NCI-H128 (cell line): Measurements from ENCODE around the gene S100A6.

Experiments used
- DNase-seq: peaks from one replicate; lab custom pipeline; 2025; ENCODE audit not compliant: unreplicated experiment; lab: John Stamatoyannopoulos, UW

Gene S100A6

DNA sequence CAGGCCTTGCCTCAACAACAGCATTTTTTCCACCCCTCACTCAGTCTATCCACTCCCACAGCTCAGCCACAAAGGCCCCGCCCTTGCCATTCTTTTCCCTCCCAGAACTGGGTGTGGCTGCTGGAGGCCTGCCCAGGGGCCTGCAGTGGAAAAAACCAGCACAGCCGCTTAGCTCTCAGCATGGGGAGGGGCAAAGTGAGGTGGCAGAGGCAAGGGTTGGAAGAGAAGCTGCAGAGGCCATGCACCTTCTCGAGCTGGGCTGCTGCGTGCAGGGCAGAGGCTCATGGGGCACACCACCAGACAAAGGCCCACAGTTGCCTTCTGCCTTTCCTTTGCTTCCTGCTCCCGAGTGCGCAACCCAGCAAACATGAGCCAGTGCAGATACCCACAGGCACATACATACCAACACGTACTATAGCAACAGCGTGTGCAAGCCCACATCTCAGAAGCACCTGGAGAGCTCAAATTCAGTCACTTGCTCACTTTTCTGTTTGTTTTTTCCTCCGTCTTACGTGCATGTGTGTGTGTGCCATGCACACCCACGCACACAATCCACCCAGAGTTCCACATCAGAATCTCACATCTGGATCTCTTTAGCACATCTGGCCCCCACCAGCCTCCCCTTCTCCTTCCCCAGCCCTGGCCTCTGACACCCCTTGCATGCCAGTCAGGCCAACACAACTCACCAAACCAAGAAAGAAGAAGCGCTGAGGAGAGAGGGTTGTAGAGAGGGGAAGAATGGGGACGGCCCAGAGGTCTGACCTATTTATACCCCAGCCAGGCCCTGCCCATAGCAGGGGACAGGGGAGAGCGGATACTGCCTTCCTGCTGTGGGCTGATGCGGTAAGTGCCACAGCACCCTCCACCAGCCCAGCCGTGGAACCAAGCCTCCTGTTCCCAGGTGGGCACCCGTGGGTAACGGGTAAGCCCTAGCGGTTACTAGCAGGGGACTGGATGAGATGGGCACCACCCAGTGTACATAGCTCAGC is 9.6 kb upstream of the S100A6 start, which contains the start of gene S100A4:
TSS of gene S100A4 (minus strand) at position 740 of the 989 bp plus-strand sequence. CDS start 1,012 bp downstream, outside the sequence.
- peak; percentile 89 for DNase-seq

DNA sequence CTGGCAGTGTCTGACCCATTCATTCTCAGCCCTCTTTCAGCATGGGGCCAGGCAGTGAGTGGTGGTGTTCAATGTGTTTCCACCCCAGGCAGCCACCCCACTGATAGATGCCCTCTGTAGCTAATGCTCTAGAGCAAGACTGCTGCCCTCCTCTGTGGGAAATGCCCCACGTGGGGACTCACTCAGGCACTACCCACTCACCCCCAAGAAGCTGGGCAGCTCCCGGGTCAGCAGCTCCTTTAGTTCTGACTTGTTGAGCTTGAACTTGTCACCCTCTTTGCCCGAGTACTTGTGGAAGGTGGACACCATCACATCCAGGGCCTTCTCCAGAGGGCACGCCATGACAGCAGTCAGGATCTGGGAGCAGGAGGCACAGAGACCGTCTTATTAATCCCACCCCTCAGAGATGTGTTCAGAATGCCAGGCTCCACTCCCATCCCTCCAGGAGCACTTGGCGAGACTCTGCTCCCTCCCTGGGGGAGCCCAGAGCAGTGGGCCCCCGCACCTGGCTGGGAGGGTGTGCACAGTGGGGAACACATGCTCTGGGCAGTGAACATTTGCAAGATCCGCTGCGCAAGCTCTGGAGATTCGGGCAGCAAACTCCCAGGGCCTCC is 8.8 kb upstream of the S100A6 start:
- no peak for DNase-seq

DNA sequence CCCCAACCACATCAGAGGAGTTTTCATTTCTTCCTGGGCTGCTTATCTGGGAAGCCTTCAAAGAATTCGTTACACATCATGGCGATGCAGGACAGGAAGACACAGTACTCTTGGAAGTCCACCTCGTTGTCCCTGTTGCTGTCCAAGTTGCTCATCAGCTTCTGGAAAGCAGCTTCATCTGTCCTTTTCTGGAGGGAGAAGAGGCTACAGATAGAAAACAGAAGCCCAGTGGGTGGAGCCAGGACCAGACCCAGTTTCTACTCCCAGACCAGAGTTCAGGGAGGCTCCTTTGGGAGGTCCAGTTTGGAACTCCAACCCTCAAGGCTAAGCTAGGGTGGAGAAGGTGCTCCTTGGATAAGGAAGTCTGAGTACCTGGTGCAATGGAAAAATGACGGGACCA is 7.9 kb upstream of the S100A6 start:
- DNase-seq: no peak

DNA sequence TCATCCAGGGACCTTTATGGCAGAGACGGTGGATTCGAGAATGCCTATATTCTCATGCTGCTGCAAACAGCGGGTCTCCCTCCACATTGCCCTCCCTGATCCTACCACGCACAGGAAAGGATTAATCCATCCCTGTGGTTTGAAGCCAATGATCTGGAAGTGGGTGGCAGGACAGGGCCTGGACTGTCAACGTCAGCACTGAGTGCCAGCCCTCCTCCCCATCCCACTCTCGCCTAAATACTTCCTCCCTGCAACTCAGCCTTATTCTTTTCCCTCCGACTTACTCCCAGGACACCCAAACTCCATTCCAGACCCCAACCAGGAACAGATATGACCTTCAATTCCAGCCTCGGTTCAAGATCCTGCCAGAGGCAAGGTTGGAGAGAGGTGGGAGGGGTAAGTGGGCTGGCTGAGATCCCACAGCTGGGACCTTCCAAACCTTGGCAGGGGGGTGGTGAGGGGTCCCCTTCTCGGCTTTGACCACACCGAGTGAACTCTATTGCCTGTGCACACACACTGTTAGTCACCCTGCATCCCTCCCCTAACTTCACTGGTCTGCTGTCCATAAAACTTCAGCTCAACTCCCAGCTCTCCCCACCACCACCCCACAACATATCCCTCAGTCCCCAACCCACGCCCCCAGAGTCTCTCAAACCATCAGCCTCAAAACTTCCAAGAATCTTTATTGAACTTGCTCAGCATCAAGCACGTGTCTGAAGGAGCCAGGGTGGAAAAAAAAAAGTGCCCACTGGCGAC is 7.3 kb upstream of the S100A6 start:
- DNase-seq: no peak

DNA sequence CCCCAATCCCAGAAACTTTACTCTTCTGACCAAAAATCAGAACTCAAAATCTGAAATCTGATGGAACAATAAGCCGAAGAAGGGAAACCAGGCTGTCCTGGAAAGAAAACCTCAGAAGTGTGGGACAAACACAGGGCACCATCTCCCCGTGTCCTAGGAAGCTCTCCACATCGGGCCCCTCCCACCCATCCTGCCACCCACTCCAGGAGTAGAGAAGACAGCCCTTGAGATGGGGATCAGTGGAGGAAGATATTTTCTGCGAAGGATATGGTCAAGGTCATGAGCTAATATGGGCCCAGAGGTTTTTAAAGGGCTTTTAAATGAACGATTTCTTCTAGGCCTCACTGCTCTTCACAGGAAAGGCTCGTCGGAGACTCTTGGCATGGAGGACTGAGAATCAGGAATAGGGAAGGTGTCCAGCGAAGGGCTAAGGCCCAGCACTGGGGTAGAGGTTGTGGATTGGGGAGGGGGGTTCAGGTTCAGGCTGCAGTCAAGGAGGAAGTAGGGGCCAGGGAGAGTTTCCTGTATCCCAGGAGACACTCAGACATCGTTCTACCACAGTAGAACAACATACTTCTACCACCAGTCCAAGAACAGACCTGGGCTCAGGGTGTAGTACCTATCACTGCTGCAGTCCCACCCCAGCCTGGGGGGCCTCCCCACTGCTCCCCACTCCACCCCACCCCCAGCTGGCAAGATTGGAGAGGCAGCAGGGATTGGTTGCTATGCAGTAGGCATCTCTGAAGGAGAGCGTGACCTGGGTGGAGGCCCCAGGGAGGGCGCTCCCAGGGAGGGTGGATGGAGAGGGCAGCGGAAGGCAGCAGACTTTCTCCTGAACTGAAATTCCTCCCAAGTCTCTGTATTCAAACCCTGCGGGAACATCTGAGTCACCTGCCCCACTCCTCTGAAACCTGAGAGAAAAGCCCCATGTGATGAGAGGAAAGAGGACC is 6.1 kb upstream of the S100A6 start:
- DNase-seq: no peak

DNA sequence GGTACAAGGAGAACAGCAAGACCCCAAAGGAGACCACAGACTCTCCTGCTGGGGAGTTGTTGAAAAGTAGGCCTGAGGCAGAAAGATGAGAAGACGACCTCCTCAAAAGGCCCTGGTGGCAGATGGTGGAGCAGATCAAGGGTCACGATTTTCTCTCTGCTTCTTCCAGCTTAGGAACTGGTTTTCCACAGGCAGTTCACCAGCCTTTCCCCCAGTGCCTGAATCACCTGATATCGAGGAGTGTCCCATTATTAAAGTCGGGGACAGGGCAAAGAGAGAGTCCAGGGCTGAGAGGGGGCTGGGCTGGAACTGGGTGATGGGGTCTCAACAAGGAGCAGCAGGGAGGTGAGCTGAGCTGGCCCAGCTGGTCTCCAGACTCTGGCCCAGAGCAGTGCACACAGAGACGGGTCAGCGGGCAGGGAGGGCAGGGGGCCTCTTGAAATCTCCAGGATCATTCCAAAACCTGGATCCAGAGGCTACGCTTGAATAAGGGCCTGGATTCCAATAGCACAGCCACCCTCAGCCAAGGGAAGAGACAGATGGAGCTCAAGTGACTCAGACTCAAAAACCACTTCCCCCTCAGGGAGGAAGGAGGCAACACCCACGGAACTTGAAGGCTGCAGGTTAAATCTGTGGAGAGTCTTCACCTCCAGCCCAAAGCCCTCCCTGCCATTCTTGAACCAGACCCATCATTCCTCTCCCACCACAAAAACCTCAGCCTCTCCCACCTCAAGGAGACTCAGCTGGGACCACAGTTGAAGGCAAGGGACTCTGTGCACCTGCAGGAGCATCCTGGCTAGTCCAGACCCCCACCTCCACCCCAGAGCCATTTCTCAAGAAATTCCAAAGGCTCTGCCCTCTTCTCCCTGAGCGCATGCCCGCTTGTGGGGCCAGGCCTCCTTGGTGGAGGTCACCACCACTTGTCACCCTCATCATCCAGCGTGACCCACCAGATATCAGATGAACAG is 4.9 kb upstream of the S100A6 start, which contains the start of gene S100A5:
TSS of gene S100A5 (minus strand) at position 541 of the 968 bp plus-strand sequence. CDS start 743 bp downstream, outside the sequence.
- DNase-seq: no peak

DNA sequence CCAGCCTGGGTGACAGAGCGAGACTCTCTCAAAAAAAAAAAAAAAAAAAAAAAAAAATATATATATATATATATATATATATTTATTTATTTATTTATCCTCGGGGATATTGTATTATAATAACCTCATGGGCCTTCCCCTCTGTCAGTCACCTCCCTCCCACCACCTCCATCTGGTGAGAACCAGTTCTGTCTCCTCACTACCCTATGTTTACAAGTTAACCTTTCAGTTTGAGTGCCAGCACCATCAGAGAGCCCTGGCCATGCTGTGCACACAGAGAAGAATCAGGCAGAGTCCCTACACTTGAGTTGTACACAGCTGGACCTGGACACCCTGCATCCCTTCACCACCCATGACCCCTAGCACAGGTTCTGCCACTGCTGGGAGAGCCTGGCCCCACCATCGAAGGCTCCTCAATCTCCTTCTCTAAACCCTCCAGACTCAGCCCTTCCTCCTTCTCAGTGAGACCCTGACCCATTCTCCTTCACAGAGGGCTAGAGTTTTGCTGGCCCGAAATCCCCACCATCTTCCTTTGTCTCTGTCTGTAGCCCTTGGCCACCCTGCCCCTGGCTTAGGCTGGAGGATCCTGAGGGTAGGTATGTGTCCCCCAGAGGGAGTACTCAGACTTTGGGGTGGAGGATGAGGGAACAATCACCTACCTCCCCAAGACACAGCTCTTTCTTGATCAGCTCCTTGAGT is 3.8 kb upstream of the S100A6 start:
- no peak for DNase-seq

DNA sequence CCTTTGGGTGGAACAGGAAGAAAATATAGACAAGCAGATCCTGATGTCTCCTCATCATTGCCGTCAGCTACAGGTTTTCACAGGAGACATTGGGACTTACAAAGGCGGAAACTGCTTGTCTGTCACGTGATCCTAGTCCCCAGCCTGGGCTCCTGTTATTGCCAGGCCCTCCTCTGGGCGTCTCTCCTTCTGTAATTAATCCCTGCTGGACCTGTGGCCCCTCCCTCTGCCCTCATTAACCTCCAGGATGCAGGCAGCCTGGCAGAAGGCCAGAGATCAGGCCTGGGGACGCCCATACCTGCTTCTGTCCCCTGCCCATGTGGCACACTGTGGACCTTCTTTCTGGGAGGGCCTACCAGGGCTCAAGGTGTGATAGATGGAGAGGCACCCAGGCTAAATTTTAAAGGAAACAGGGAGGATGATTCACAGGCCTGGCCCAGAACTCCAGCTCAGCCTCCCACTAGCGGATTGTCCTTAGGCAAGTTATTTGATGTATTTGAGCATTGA is 2.6 kb upstream of the S100A6 start:
- DNase-seq: no peak

DNA sequence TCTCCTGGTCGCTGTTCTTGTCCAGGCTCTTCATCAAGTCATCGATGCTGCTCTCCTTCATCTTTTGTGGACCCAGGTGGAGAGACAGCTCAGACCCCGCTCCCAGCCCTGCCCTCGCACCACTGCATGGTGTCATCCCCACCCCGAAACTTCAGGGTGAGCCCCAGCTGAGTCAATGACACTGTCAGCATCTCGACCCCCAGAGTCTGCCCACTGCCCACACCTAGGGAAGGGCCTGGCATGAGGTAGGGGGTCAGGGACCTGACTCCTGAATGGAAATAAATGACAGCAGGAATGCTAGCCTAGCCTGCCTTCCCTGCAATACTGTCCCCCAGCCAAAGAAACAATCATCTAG is 1.6 kb upstream of the S100A6 start:
- DNase-seq: no peak

DNA sequence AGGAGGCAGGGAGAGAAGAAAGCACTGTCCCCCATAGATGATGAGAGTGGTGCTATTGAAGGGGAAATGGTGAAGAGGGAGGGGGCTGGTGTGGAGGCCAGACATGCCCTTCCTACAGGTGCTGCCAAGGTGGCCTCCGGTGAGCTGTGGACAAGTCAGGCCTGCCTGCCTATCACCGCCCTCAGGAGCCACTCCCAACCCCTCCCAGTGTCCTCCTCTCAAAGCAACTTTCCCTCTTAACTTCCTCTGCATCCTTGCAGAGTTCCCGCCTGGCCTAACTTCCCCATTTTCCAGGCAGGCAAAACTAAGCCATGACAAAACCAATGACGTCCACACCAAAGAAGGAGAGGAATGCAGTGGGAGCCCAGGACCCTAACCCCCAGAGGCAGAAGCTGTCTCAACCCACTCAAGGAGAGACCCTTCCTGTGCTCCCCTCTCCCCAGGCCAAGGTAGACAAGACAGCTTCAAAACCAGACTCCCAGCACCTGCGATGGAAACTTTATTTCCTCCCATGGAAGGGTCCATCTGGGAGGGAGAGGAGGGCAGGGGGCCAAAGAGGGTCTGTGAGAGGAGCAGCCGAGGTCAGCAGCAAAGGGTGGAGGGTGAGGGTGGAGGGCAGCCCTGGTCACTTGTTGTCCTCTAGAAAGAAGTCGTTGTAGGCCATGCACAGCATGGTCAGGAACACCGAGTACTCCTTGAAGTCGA is 1.0 kb upstream of the S100A6 start:
- DNase-seq: no peak

DNA sequence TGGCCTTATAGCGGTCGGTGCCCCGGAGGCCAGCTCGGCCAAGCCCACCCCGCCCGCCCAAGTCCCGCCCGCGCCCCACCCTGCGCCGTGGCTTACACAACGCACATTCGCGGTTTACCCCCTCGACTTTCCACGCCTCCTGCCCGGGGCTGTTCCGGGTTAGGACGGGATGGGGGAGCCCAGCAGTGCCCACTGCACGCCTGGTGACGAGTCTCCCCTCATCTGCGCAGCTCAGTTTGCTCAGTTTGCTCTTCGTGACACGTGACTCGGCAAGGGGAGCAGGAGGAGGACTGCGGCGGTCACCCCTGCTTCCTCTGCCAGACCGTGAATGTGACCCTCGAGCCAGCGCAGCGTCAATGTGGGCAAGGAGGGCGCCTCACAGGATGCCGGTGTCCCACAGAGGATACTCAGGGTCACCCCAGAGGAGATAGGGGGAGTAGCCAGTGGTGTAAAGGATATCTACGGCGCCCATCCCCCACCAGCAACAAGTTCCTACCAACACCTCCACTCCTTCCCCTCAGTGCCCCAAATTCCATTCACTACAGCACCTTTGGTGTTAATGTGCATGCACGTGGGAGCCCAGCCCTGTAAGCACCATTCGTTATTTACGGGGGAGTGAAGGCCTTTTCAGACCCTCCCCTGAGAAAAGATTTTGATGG is 350 bp upstream of the S100A6 start:
- DNase-seq: peak; percentile 57

DNA sequence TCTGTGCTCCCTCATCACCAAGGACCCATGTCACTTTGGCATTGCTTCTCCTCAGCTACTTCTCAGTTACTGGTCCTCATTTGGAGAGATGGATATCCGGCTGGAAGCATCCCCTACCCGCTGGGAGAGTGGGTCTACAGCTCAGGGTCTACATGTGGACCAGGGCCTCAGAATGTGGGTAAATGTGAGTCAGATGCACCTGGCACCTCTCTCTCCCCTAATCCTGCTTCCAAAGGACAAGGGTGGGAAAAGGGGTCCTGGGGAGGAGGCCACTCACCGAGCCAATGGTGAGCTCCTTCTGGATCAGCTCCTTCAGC is 908 bp downstream of the S100A6 start:
- DNase-seq: no peak

DNA sequence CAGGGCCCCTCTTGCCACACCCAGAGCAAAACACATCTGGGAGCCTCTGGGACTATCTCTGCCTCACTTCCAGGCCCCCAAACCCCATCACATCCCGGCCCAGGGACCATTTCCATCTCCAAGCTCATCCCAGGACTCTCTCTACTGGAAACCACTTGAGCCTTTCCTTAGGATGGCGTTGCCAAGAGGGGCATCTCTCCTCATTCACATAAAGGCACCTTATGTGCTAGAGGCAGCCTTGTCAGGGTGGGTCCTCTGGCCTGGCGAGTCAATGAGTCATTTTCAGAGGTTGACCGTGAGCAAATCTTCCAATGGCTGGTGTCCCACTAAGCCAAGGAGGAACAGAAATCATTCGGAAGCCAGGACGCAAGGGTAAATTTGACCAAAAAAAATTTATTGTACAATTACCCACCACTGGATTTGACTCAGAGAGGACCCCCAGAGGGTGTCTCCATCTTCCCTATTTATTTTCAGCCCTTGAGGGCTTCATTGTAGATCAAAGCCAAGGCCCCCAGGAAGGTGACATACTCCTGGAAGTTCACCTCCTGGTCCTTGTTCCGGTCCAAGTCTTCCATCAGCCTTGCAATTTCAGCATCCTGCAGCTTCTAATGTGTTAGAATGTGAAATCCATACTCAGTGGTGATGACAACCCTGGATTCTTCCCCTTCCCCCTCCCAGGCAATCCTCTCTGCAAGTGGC is 1.4 kb downstream of the S100A6 start:
- DNase-seq: no peak

DNA sequence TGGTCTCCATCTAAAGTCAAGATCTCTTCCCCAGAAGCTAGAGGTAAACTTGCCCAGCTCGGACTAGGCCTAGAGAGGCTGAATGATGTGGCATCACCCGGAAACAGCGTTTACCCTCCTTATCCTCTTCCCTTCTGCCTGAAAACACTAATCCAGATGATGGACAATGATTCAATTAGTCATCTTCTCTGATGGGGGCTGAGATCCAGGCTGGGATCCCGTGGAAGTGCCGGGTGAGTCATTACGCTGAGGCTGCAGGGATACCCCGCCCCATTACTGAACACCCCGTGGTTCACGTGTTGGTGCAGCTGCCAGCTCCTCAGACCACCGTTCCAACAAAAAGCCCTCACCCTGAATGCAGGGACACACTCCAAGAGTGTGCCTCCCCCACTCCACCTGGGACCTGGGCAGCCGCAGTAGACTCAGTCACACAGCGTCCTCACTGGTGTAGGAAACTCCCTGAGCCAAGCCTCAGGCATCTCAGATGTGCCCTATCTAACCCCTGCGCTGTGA is 2.0 kb downstream of the S100A6 start:
- no peak for DNase-seq

DNA sequence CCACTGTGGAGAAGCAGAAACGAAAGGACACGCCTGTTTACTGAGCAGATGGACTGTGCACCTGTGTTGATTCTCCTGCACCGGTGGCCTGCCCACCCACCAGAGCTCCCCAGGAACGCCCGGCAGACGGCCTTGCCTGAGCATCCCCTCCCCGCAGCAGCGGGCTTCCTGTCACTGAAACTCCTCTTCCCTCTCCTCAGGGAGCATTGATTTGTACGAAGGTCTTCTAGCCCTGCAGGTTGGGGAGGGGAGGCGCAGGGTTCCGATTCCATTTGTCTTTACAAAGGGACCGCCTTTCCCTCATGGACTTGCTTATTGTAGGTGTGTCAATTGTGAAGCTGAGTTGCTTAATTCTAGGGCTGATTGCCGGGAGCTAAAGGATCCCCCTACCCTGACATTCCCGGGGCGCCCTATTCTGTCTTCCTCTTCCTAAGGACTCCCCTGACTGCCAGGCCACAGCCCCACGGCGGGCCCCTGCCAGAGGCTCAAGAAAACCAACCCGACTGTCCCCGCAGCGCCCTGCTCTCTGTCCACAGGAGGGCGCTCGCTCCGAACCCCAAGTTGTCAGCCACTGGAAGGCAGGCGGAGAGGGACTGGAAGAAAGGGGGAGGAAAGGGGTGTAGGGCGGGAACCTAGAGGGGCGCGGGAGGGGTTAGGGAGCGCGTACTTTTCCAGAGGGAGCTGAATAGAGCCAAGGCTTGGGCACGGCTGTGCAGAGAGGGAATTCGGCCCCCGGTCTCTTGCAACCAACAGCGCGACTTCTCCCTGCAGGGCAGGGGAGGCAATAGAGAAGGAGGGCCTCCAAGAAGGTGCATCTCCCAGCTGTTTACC is 2.8 kb downstream of the S100A6 start:
- peak; percentile 91 for DNase-seq

DNA sequence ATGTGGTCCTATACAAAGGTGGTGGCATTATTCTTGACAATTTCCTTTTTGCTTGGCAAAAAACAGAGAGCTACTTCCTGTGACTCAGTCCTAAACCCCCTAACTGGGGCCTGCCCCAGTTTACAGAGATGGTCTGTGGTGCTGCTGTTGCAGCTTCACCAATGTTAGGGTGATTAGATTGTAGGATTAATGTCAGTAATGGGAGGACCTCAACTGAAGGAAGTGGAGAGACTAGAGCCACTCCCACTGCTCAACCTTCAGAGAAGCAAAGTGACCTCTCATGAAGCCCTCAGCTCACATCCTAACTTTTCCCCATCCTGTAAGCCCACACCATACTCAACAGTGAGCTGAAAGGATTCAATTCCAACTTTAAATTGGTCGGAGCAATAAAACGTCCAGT is 3.6 kb downstream of the S100A6 start:
- no peak for DNase-seq
